SU-DHL-6 (cell line): ENCODE results near the gene RORC.

Source experiments
- H2AFZ ChIP-seq: fragments of 200-600 bp; sonication (generic); 2 replicates; pipeline ENCODE4 v1.6.1; 2014; ENCODE audit warnings: low read depth, mild to moderate bottlenecking, moderate library complexity, mixed read lengths, antibody characterized with exemption, low read length; ENCODE audit not compliant: severe bottlenecking
- H3F3A ChIP-seq: fragments of 200-600 bp; shearing (Covaris generic); 2 replicates; pipeline ENCODE4 v1.6.0; 2016; ENCODE audit warnings: antibody characterized with exemption, mild to moderate bottlenecking; ENCODE audit not compliant: insufficient read depth
- H3K27ac ChIP-seq: fragments of 200-600 bp; sonication (generic); 2 replicates; pipeline ENCODE4 v1.5.1; 2016; ENCODE audit warnings: low read depth, mild to moderate bottlenecking, low read length, moderate library complexity, mixed read lengths
- H3K27me3 ChIP-seq: fragments of 200-600 bp; sonication (generic), shearing (Covaris generic); 2 replicates; pipeline ENCODE4 v1.6.0; 2014; ENCODE audit warnings: mild to moderate bottlenecking, low read length
- H3K36me3 ChIP-seq: fragments of 200-600 bp; sonication (generic); 2 replicates; pipeline ENCODE4 v1.6.1; 2014; ENCODE audit warnings: mild to moderate bottlenecking, low read length, mixed read lengths
- H3K4me2 ChIP-seq: fragments of 300-600, 200-600 bp; shearing (Covaris generic), sonication (generic); 2 replicates; pipeline ENCODE4 v1.6.0; 2014; ENCODE audit warnings: low read length, low read depth, mild to moderate bottlenecking; ENCODE audit not compliant: poor library complexity, severe bottlenecking
- H3K4me3 ChIP-seq: fragments of 200-600 bp; sonication (generic); 2 replicates; pipeline ENCODE4 v1.5.1; 2014; ENCODE audit warnings: antibody characterized with exemption, low read length, mild to moderate bottlenecking, mixed read lengths; ENCODE audit not compliant: insufficient read depth, poor library complexity, severe bottlenecking
- H3K79me2 ChIP-seq: fragments of 200-600 bp; sonication (generic); 2 replicates; pipeline ENCODE4 v1.6.1; 2014; ENCODE audit warnings: mild to moderate bottlenecking, low read length, moderate library complexity; ENCODE audit not compliant: insufficient read depth
- H3K9ac ChIP-seq: fragments of 200-600 bp; sonication (generic); 2 replicates; pipeline ENCODE4 v1.7.0; 2014; ENCODE audit warnings: mild to moderate bottlenecking, low read length
- H3K9me2 ChIP-seq: fragments of 200-600 bp; sonication (generic); replicated peaks from 2 replicates; pipeline ENCODE4 v1.6.1; 2014; ENCODE audit warnings: low read length; ENCODE audit not compliant: insufficient read depth
- H3K9me3 ChIP-seq: fragments of 200-600 bp; sonication (generic); 2 replicates; pipeline ENCODE4 v1.6.1; 2014; ENCODE audit warnings: low read length, mixed read lengths; ENCODE audit not compliant: insufficient read depth
- H4K20me1 ChIP-seq: fragments of 200-600 bp; sonication (generic); 2 replicates; pipeline ENCODE4 v1.6.1; 2014; ENCODE audit warnings: low read depth, mild to moderate bottlenecking, antibody characterized with exemption, low read length, moderate library complexity, mixed read lengths
- CTCF ChIP-seq: fragments of 200-600 bp; sonication (generic); IDR thresholded peaks from one replicate; pipeline ENCODE4 v1.5.1; 2017; ENCODE audit warnings: antibody characterized with exemption, mild to moderate bottlenecking, low read length, moderate library complexity; ENCODE audit not compliant: insufficient read depth, poor library complexity, severe bottlenecking
- EZH2phosphoT487 ChIP-seq: fragments of 200-600 bp; sonication (generic), shearing (Covaris generic); conservative IDR thresholded peaks from 2 replicates; pipeline ENCODE4 v1.6.1; 2018; ENCODE audit warnings: mild to moderate bottlenecking, antibody characterized with exemption, low read length, moderate library complexity, mixed read lengths

The RORC gene

GRCh38 chr1:151809985-151810556 lies 21.5 kb downstream of the RORC start:
- Histone ChIP-seq H3K4me2 (no peak overlapping the region), H4K20me1 (no peaks in the 10 kb centered on the region), H2AFZ (no peak overlapping the region), H3F3A (no peaks in the 10 kb centered on the region), H3K9me3 (no peaks in the 10 kb centered on the region), H3K79me2 (no peaks in the 10 kb centered on the region), H3K9me2 (no peaks in the 10 kb centered on the region), H3K36me3 (no peaks in the 10 kb centered on the region), H3K27ac (no peak overlapping the region), H3K9ac (no peak overlapping the region), H3K4me3 (no peak overlapping the region), H3K27me3 (no peaks in the 10 kb centered on the region)
- TF ChIP-seq EZH2phosphoT487, result no peak

GRCh38 chr1:151809290-151809984 lies 22.2 kb downstream of the RORC start:
- Histone ChIP-seq H3K36me3 (no peaks in the 10 kb centered on the region), H4K20me1 (no peaks in the 10 kb centered on the region), H3K27me3 (no peaks in the 10 kb centered on the region), H3K4me2 (no peak overlapping the region), H3K27ac (no peak overlapping the region), H3K9ac (no peak overlapping the region), H3K4me3 (no peak overlapping the region), H3K9me2 (no peaks in the 10 kb centered on the region), H3K9me3 (no peaks in the 10 kb centered on the region), H3F3A (no peaks in the 10 kb centered on the region), H2AFZ (no peak overlapping the region), H3K79me2 (no peaks in the 10 kb centered on the region)
- no peak for TF ChIP-seq CTCF
- no peak for TF ChIP-seq EZH2phosphoT487

DNA sequence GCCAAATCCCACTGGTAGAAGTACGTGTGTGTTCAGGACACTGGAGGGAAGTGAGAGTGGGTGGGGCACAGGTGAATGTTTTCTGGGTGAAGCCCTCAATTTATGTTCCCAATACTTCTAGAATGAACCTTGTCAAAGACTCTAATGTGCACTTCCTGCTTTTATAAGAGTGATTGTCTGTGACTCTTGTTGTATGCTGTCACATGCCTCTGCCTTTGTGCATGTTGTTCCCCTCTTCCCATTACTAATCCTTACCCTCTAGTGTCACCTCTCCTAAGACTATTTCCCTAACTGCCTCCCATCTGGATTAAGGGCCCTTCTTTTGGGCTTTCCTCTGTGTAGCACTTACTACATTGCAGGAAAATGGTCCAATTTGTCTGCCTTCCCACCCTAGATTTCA lies 23.8 kb downstream of the RORC start:
- no peaks in the 10 kb centered on the region for H3K36me3 ChIP-seq
- no peak overlapping the region for H3K9ac ChIP-seq
- no peak overlapping the region for H2AFZ ChIP-seq
- TF ChIP-seq EZH2phosphoT487 (no peak), CTCF (no peak)
- H3K27me3 ChIP-seq, result no peaks in the 10 kb centered on the region
- no peak overlapping the region for H3K27ac ChIP-seq
- no peaks in the 10 kb centered on the region for H3K79me2 ChIP-seq
- H3K4me2 ChIP-seq, result no peak overlapping the region
- H3K4me3 ChIP-seq, result no peak overlapping the region
- no peaks in the 10 kb centered on the region for H4K20me1 ChIP-seq
- H3K9me2 ChIP-seq, result no peaks in the 10 kb centered on the region
- no peaks in the 10 kb centered on the region for H3F3A ChIP-seq
- H3K9me3 ChIP-seq, result no peaks in the 10 kb centered on the region

GRCh38 chr1:151807131-151807530 lies 24.5 kb downstream of the RORC start:
- Histone ChIP-seq H3K9me2 (no peaks in the 10 kb centered on the region), H3K27ac (no peak overlapping the region), H3F3A (no peaks in the 10 kb centered on the region), H3K9ac (no peak overlapping the region), H3K4me3 (no peak overlapping the region), H4K20me1 (no peaks in the 10 kb centered on the region), H3K4me2 (no peak overlapping the region), H3K27me3 (no peaks in the 10 kb centered on the region), H3K36me3 (no peaks in the 10 kb centered on the region), H2AFZ (no peak overlapping the region), H3K79me2 (no peaks in the 10 kb centered on the region), H3K9me3 (no peaks in the 10 kb centered on the region)
- no peak for TF ChIP-seq CTCF
- no peak for TF ChIP-seq EZH2phosphoT487
